GM18867 (cell line): ENCODE results near the gene WBP11.
A peak's percentile ranks its signal among the peaks of the same experiment; 100 is the strongest.
"Not testable (repeated sequence)": the region's sequence is repeated elsewhere in the genome, so short reads cannot be mapped to it uniquely, and the experiment has no call there.

Experiments used
- ATAC-seq: cut with Tn5 transposase; IDR thresholded peaks from one replicate; pipeline ENCODE4 v1.9.1; 2021; ENCODE audit warnings: mild to moderate bottlenecking, moderate library complexity; ENCODE audit not compliant: unreplicated experiment

The WBP11 gene

GRCh38 chr12:14774074-14774905 lies 29.0 kb downstream of the WBP11 start:
- peak; percentile 61 for ATAC-seq

GRCh38 chr12:14773685-14774073 lies 29.6 kb downstream of the WBP11 start:
- ATAC-seq = peak; percentile 18

- no peak for ATAC-seq
Measured at GRCh38 chr12:14772946-14773345, 30.3 kb downstream of the WBP11 start.

- no peak for ATAC-seq
Measured at GRCh38 chr12:14771651-14772137, 31.6 kb downstream of the WBP11 start.

GRCh38 chr12:14770496-14771461 lies 32.5 kb downstream of the WBP11 start:
- ATAC-seq = peak; percentile 26

- peak; percentile 39 for ATAC-seq
Measured at GRCh38 chr12:14769969-14770495, 33.2 kb downstream of the WBP11 start.

- no peak for ATAC-seq
Measured at GRCh38 chr12:14769466-14769968, 33.8 kb downstream of the WBP11 start.

- ATAC-seq = no peak
Measured at GRCh38 chr12:14768823-14769405, 34.4 kb downstream of the WBP11 start.

- ATAC-seq = no peak
Measured at GRCh38 chr12:14767617-14768016, 35.7 kb downstream of the WBP11 start.

- no peak for ATAC-seq
Measured at GRCh38 chr12:14766649-14767215, 36.5 kb downstream of the WBP11 start.

GRCh38 chr12:14766020-14766419 lies 37.3 kb downstream of the WBP11 start:
- not testable (repeated sequence) for ATAC-seq

- no peak for ATAC-seq
Measured at GRCh38 chr12:14765398-14765797, 37.9 kb downstream of the WBP11 start.

GRCh38 chr12:14759711-14760280 lies 43.5 kb downstream of the WBP11 start:
- not testable (repeated sequence) for ATAC-seq

GRCh38 chr12:14756334-14757143 lies 46.7 kb downstream of the WBP11 start:
- no peak for ATAC-seq

GRCh38 chr12:14751986-14752385 lies 51.3 kb downstream of the WBP11 start:
- no peak for ATAC-seq

- ATAC-seq = no peak
Measured at GRCh38 chr12:14743061-14743460, 60.2 kb downstream of the WBP11 start.

- no peak for ATAC-seq
Measured at GRCh38 chr12:14741942-14742341, 61.3 kb downstream of the WBP11 start.

- no peak for ATAC-seq
Measured at GRCh38 chr12:14741153-14741552, 62.1 kb downstream of the WBP11 start.

GRCh38 chr12:14736441-14736840 lies 66.8 kb downstream of the WBP11 start:
- not testable (repeated sequence) for ATAC-seq
